ENCODE data around the gene PTPRK.
"Not testable (repeated sequence)": the region's sequence is repeated elsewhere in the genome, so short reads cannot be mapped to it uniquely, and the experiment has no call there.

Gene PTPRK

DNA sequence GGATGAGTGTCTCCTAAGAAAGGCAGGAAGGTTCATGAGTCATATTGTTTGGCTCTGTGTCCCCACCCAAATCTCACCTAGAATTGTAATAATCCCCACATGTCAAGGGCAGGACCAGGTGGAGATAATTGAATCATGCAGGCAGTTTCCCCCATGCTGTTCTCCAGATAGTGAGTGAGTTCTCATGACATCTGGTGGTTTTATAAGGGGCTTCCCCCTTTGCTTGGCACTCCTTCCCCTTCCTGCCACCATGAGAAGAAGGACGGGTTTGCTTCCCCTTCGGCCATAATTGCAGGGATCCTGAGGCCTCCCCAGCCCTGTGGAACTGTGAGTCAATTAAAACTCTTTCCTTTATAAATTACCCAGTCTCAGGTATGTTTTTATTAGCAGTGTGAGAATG, 542.2 kb downstream of the PTPRK start:
- DNase-seq: not testable (repeated sequence)

DNA sequence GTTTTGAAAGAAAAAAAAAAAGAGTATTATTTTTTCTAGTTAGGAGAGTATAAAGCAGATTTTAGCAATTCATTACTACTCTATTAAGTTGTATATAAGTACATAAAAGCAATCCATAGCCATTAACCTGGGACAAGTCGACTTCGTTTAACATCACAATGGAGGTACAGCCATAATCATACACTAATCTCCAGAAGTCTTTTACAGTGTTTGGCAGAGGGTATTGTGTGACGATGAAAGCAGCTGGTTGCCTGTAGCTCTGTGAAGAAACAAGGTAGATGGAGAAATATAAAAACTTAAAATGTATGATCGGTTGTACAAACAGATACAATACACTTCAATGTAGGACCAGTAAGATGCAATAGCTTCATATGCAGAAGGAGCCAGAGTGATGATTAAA, 543.6 kb downstream of the PTPRK start:
- DNase-seq: no peak

GRCh38 chr6:127976111-127976510, 544.3 kb downstream of the PTPRK start:
- no peak for DNase-seq

DNA sequence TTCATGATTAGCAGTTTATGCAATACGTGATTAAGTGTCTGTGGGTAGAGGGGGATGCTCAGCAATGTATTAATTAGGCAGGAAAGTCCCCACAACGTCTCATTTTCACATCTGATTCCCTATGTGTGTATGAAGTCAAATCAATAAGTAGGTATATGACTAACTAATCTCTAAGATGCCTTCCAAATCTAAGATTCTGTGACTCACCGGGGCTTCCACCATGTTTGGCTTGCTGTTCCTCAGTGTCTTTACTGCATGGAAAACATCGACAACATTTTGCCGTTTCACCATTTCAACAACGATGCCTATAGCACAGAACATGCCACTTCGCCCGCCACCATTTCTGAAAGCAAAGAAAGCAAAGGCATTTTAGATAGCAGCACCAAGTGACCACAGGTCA, 547.6 kb downstream of the PTPRK start:
- no peak for DNase-seq

DNA sequence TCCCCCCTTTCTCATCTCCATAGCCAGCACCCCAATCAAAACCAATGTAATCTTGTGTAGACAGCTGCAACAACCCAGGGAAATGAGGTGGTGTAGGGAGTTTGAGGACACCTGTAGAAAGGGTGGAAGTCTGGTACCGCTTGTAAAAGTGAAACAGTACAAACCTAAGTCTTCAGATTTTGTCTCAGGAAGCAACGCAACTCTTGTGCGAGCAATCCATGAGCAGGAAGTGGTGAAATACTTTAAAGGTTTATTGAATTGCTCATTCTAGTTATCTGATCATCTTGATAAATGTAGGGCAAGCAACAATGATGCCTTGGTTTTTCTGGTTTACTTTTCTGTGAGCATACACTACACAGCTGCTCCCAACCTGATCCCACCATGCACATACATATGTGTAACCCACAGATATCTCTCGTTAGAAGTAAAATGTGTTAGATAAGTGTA, 548.4 kb downstream of the PTPRK start:
- no peak for DNase-seq

- no peak for DNase-seq
These were observed 549.0 kb downstream of the PTPRK start for GRCh38 chr6:127971386-127971785.

GRCh38 chr6:127969701-127970100, 550.7 kb downstream of the PTPRK start:
- no peak for DNase-seq

DNA sequence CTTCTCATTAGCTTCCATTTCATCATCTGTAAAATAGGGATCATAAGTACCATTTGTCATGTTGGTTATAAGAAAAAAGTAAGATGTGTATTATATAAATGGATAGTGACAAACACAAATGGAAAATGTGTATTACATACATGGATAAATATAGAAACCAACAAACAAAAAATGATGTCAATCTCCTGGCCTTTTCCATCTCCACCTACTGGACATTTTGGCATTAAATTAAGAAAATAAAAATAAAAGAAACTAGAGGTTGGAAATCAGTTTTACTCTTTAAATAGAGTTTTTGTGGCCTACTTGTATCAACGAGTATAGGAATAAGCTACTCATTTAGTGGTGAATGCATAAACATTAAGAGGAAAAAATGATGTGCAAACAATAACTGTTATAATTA, 552.0 kb downstream of the PTPRK start:
- no peak for DNase-seq

- no peak for DNase-seq
These were observed 552.7 kb downstream of the PTPRK start for GRCh38 chr6:127967708-127968107.

DNA sequence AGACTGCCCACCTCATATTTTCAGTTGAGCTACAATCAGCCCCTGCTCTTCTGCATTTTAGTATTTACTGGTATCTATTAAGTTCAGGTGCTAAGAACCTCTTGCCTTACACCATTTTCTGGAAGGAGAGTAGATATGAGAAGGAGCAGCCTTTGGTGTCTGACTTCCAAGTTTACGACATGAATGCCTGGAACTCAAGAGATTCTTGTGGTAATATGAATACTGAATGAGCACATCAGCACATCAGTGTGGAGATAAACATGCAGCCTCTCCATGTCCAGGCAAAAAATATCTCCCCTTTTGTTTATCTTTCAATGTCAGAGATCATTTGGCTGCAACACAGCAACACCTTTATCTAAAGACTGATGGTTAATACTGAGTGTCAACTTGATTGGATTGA, 553.8 kb downstream of the PTPRK start:
- DNase-seq: no peak

DNA sequence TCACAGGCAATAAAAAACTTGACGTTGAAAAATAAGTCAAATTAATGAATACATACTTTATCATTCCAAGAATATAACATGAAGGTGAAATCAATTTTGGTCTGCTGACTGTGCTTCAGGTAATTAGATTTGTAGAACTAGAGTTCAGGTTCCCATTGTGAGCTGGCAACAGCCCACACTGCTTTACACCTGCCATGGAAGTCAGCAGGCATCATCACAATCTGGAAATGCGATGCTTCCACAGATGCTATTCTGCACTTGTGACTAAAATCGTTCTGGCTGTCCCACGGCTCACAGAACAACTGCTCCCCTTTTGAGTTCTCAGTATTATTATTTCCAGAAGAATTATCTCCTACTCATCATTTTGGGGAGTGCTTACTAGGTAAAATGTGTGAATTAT, 556.9 kb downstream of the PTPRK start:
- DNase-seq: no peak

DNA sequence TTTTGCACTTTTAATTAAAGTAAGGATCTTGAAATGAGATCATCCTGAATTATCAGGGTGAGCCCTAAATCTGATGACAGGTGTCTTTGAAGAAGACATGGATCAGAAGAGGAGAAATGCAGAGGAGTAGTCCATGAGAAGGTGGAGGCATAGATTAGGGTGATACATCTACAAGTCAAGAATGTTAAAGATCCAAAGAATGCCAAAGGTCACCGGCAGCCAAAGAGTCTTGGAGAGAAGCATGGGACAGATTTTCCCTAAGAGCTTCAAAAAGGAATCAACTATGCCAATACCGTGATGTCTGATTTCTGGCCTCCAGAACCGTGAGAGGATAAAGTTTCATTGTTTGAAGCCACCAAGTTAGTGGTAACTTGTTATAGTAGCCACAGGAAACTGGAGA, 560.5 kb downstream of the PTPRK start:
- DNase-seq: no peak

GRCh38 chr6:127956956-127957355, 563.4 kb downstream of the PTPRK start:
- no peak for DNase-seq

DNA sequence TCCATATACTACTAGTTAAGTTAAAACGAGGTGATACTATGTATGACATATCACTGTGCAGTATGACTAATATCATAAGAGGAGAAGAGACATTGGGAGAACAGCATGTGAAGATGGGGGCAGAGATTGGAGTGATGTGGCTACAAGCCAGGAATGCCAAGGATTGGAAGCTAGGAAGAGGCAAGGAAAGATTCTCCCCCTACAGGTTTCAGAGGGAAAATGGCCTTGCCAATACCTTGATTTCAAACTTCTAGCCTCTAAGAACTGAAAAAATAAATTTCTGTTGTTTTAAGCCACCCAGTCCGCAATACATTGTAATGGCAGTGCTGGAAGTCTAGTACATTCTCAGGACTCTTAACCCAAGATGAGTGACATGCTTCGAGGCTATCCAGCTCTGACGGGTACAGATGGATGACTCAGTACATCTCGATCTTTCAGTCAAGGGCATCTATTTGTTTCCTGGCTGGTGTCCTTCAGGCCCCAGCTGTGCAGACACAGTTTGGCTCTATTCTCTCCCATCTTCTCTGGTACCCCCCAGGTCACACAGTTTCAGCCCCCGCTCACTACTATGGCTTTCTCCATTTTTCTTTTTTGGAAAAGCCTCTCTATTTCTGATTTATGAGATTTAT, 564.0 kb downstream of the PTPRK start:
- DNase-seq: no peak

GRCh38 chr6:127954082-127954481, 566.3 kb downstream of the PTPRK start:
- DNase-seq: no peak

DNA sequence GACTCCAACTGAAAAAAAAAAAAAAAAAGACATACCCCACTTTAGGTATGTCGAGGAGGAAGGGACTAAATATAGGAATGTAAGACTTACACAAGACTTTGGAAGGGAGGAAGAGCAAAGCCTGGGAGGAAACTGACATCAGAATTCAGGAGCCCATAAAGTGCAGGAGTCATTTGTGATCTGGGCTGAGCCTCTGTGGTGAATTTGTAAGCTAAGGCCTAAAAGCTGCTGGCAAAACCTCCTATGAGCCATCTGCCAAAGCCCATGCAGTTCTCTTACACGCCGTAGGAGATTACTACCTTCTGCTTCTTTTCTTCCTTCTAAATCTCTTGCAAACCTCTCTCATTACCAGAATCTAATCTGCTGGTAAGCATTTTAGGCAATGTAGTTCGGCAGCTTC, 567.6 kb downstream of the PTPRK start:
- DNase-seq: no peak

- DNase-seq: no peak
These were observed 568.2 kb downstream of the PTPRK start for GRCh38 chr6:127952176-127952575.

DNA sequence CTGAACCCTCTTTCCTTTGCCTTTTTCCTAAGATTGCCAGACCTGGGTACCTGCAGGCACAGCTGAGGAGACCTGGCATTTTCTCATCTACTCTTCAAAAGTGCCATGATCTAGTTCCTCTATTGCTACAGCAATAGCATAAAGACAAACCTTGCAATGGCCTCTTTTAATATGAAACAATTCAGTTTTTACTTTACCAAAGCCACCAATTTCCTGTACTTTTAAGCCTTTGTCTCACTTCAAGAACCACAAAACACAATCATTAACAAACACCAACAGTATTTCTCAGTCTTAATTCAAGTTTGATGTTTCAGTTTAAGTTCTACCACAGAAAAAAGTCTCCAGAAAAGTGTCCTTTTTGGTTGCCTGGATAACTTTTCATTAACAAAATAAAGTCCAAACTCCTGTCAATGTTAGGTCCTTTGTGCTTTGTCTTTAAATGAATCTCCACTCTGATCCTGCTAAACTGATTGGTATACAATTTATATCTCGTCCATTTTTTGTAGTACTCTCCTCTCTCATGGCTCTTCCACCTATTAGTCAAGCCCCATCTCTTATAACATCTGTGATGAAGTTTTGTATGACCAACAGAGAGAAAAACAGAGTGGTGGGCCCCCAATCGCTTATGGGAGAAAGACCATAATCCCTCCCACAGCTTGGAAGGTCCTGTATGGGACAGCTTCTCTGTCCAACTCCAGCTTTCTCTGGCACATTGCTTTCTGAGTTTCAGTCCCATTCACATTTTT, 569.1 kb downstream of the PTPRK start:
- no peak for DNase-seq

GRCh38 chr6:127950566-127951145, 569.7 kb downstream of the PTPRK start:
- DNase-seq: no peak

DNA sequence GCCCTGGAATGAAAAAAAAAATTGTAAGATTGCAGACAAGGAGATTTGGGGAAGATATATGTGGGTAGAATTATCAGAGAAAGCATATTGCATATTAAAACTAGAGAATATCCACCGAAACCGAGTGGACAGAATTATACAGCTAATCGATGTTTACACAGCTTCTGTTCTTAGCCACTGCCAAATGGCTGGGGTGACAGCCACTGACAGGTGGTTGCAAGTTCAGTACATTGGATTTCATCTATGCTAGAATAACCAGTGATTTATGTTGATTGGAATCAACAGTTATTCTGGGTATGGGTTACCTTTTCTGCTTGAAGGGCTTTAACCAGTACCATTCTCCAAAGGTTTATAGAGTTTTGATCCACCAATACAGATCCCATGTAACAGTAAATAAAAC, 571.1 kb downstream of the PTPRK start:
- no peak for DNase-seq

- no peak for DNase-seq
These were observed 574.0 kb downstream of the PTPRK start for GRCh38 chr6:127946388-127946787.

DNA sequence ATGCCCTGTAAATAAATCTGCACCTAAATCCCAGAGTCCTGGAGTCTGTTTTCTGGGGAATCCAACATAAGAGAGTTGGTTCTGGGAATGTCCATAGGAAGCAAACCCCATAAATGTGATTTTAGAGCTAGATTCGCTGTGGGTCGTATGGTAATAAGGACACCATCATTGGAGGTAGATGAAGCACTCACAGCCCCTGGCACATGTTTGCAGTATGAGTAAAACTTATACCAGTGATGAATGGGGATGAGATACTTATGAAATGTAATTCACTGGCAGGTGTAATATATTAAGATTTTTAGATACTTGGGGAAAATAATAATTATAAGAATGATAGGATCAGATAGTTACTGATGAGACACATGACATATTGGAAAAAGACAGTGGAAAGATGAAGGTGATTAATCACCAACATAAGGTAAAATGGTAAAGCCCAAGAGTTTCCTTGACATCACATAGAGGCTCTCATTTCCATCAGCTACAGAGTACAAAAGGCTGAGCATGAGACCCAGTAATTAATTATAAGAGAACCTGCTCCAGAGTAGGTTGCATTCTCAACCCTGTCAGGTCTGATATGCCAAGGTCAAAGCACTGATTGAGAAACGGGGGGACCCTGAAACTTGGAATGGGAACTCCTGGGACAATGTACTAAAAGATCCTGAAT, 574.8 kb downstream of the PTPRK start:
- DNase-seq: no peak

- DNase-seq: no peak
These were observed 579.2 kb downstream of the PTPRK start for GRCh38 chr6:127941228-127941627.

All from inflammatory macrophage treated with lipopolysaccharide for 4 hours (primary cell).